Endothelial cell of umbilical vein (primary cell): Measurements from ENCODE around the gene ITPR2. TPM values are rescaled to one million over a fixed set of nuclear protein-coding genes. Genes with fewer than 3 reads are reported as not detected.

Source experiments
- BruUV-seq: library from RNA; stranded (reverse); fragments of 400-500 nt; replicated peaks from 2 replicates; lab custom pipeline; 2021; lab: Mats Ljungman, UMichigan
- CTCF ChIA-PET: fragments of 300-600, 350-600 bp; sonication (Branson Sonifier 250); formaldehyde crosslinking; loops from one replicate; lab custom pipeline; 2021; ENCODE audit warnings: antibody characterized with exemption, inconsistent platforms; lab: Charles Lee
- POLR2A ChIA-PET: fragments of 300-600, 350-600 bp; sonication (Branson Sonifier 250); formaldehyde crosslinking; loops from one replicate; lab custom pipeline; 2021; ENCODE audit warnings: antibody characterized with exemption, inconsistent platforms; lab: Charles Lee
- DNase-seq: peaks from one replicate; pipeline ENCODE4 v3.0.0-alpha.2; 2011; ENCODE audit warnings: low read depth, low spot score
- FAIRE-seq: peaks from 2 replicates; lab custom pipeline; 2011; peaks lifted over from hg19 to GRCh38; lab: Jason Lieb, UNC
- H2AFZ ChIP-seq: 2 replicates; pipeline ENCODE4 v1.6.0; 2012; ENCODE audit warnings: low read depth, low read length, control low read depth, inconsistent platforms
- H3K27ac ChIP-seq: 2 replicates; pipeline ENCODE4 v1.5.1; 2011; ENCODE audit warnings: low read depth, mild to moderate bottlenecking, control low read depth, low read length, moderate library complexity; ENCODE audit not compliant: insufficient read depth
- H3K27me3 ChIP-seq, 2 experiments: 2 replicates each; pipeline versions ENCODE4 v1.6.0 to v1.6.1; 2011; ENCODE audit warnings: low read length in 2 of 2, mixed read lengths in 1 of 2; ENCODE audit not compliant: control insufficient read depth in 2 of 2, insufficient read depth in 2 of 2
- H3K36me3 ChIP-seq, 2 experiments: 2 replicates in 1 of 2; 3 replicates in 1 of 2; pipeline ENCODE4 v1.5.1; 2011; ENCODE audit warnings: low read length in 2 of 2, mild to moderate bottlenecking in 1 of 2, moderate library complexity in 1 of 2; ENCODE audit not compliant: control insufficient read depth in 2 of 2, insufficient read depth in 2 of 2; ENCODE audit errors: extremely low read depth in 1 of 2
- H3K4me1 ChIP-seq: 3 replicates; pipeline ENCODE4 v1.5.1; 2011; ENCODE audit warnings: mild to moderate bottlenecking, low read length; ENCODE audit not compliant: control insufficient read depth, insufficient read depth; ENCODE audit errors: extremely low read depth
- H3K4me2 ChIP-seq: 2 replicates; pipeline ENCODE4 v1.6.1; 2011; ENCODE audit warnings: low read length, control low read depth, mixed read lengths; ENCODE audit not compliant: insufficient read depth
- H3K4me3 ChIP-seq, 3 experiments: fragments of 200-600 bp in 1 of 3; sonication (generic), shearing (Covaris generic) in 1 of 3; replicated peaks in 1 of 3; 2 replicates each; pipeline ENCODE4 v1.5.1; 2011 to 2016; ENCODE audit warnings: control low read depth in 3 of 3, low read length in 3 of 3, mild to moderate bottlenecking in 2 of 3, inconsistent platforms in 1 of 3, low read depth in 1 of 3, moderate library complexity in 1 of 3; ENCODE audit not compliant: insufficient read depth in 1 of 3
- H3K79me2 ChIP-seq: 2 replicates; pipeline ENCODE4 v1.6.0; 2012; ENCODE audit warnings: low read length, inconsistent platforms; ENCODE audit not compliant: control insufficient read depth, insufficient read depth
- H3K9ac ChIP-seq: replicated peaks from 2 replicates; pipeline ENCODE3; 2011; ENCODE audit warnings: low read length, control low read depth; ENCODE audit not compliant: insufficient read depth; ENCODE audit errors: extremely low read depth
- H3K9me1 ChIP-seq: replicated peaks from 3 replicates; pipeline ENCODE4 v1.6.0; 2011; ENCODE audit warnings: mild to moderate bottlenecking, low read length; ENCODE audit not compliant: control insufficient read depth, insufficient read depth; ENCODE audit errors: extremely low read depth
- H3K9me3 ChIP-seq: replicated peaks from 2 replicates; pipeline ENCODE4 v1.5.1; 2012; ENCODE audit warnings: low read length, inconsistent platforms; ENCODE audit not compliant: control insufficient read depth, insufficient read depth
- H4K20me1 ChIP-seq: replicated peaks from 2 replicates; pipeline ENCODE3; 2011; ENCODE audit warnings: mild to moderate bottlenecking, low read length; ENCODE audit not compliant: control insufficient read depth, insufficient read depth; ENCODE audit errors: extremely low read depth
- CTCF ChIP-seq, 2 donors: IDR thresholded peaks; 1 replicate in 1 of 2; 2 replicates in 1 of 2; pipeline ENCODE4 v1.5.1; 2011; ENCODE audit warnings: low read length in 2 of 2, mild to moderate bottlenecking in 2 of 2, moderate library complexity in 2 of 2, control low read depth in 1 of 2, inconsistent platforms in 1 of 2, low read depth in 1 of 2; ENCODE audit not compliant: insufficient read depth in 1 of 2; ENCODE audit errors: extremely low read depth in 1 of 2
- EZH2 ChIP-seq: IDR thresholded peaks from 2 replicates; pipeline ENCODE4 v1.6.1; 2012; ENCODE audit warnings: borderline replicate concordance, low read depth, mild to moderate bottlenecking, moderate library complexity, low read length, inconsistent platforms; ENCODE audit not compliant: severe bottlenecking
- FOS ChIP-seq: IDR thresholded peaks from 2 replicates; pipeline ENCODE4 v1.6.1; 2011; ENCODE audit warnings: mild to moderate bottlenecking, low read length, moderate library complexity, borderline replicate concordance; ENCODE audit not compliant: insufficient read depth
- GATA2 ChIP-seq: IDR thresholded peaks from 2 replicates; pipeline ENCODE4 v1.7.0; 2011; ENCODE audit warnings: low read depth, mild to moderate bottlenecking, moderate library complexity, mixed read lengths, low read length; ENCODE audit not compliant: insufficient read length, insufficient read depth
- JUN ChIP-seq: IDR thresholded peaks from 2 replicates; pipeline ENCODE4 v1.6.1; 2011; ENCODE audit warnings: borderline replicate concordance, low read depth; ENCODE audit not compliant: insufficient read length, insufficient read depth
- MAX ChIP-seq: IDR thresholded peaks from 2 replicates; pipeline ENCODE4 v1.6.1; 2011; ENCODE audit not compliant: insufficient read depth, insufficient read length
- MYC ChIP-seq: IDR thresholded peaks from one replicate; pipeline ENCODE4 v1.6.1; 2011; ENCODE audit warnings: mild to moderate bottlenecking, low read depth, low read length
- POLR2A ChIP-seq: IDR thresholded peaks from 2 replicates; pipeline ENCODE4 v1.6.1; 2012; ENCODE audit warnings: low read depth, mild to moderate bottlenecking, control low read depth, low read length
- POLR2AphosphoS5 ChIP-seq: IDR thresholded peaks from 2 replicates; pipeline ENCODE4 v1.6.1; 2012; ENCODE audit warnings: low read depth, mild to moderate bottlenecking, control low read depth, low read length, moderate library complexity; ENCODE audit not compliant: insufficient read depth
- dilution Hi-C: fragments of 300-500 bp; cut with MboI; formaldehyde crosslinking; loops from one replicate; pipeline ENCODE4 v1.15.0; 2019; ENCODE audit warnings: low sequenced_read_pairs; ENCODE audit not compliant: extremely low pct_ligation_motif_present
- intact Hi-C: fragments of 100-400 bp; cut with micrococcal nuclease; formaldehyde crosslinking; loops from one replicate; pipeline ENCODE4 v1.10.0; 2022
- polyA plus RNA-seq, 4 experiments: library from polyadenylated mRNA; depleted of rRNA in 3 of 4; stranded (reverse) in 3 of 4; unstranded in 1 of 4; fragments of >200 nt; gene quantifications; 2 replicates each; pipeline versions ENCODE4 v1.2.1 to v1.2.3, GENCODE V29; 2011 to 2012; ENCODE audit warnings: missing spikeins in 1 of 4
- total RNA-seq: library from RNA; stranded (reverse); gene quantifications from 2 replicates; pipeline ENCODE4 v1.2.3, GENCODE V29; 2021

The ITPR2 gene
- total and polyA plus RNA-seq, 2 donors (not counting 3 experiments of a cell fraction or from before 2014, with no cell fraction given) = 16.2 to 86.8 TPM

- Histone ChIP-seq H3K79me2 (no peaks in the 10 kb centered on the region), H4K20me1 (no peaks in the 10 kb centered on the region), H3K9me3 (no peaks in the 10 kb centered on the region), H3K4me3 (no peak overlapping the region), H3K36me3 (no peaks in the 10 kb centered on the region), H3K4me2 (no peak overlapping the region), H3K9ac (no peak overlapping the region), H3K4me1 (peaks cover 22% of the 10 kb centered on the region), H3K27ac (no peak overlapping the region), H2AFZ (no peak overlapping the region), H3K9me1 (no peaks in the 10 kb centered on the region), H3K27me3 (no peaks in the 10 kb centered on the region)
- CTCF ChIA-PET = interaction anchor here (0.8 to 1.4 kb wide), 3 partner anchors 38 to 146 kb away, joined by 3 to 12 read pairs (median 3); no protein-coding TSS in a partner anchor
- POLR2A ChIA-PET = no interaction called here
- dilution Hi-C loops = no loop called here
- intact Hi-C loops = loop anchor here (10.0 kb wide), 1 partner anchor 213 kb away; no protein-coding TSS in a partner anchor
- TF ChIP-seq FOS (no peak), JUN (no peak), MYC (no peak), CTCF (IDR thresholded peaks at IDR 0.05; ENCODE audit: extremely low read depth in 1 of 2, insufficient read depth in 1 of 2, low read depth in 1 of 2, low read length in 2 of 2) (no peak)
- no peak for FAIRE-seq
- DNase-seq = no peak
- no TSS peak for BruUV-seq
Measured at GRCh38 chr12:26847431-26847830, 14.4 kb upstream of the ITPR2 start.

- peak overlapping the region; percentile 2 for H3K4me2 ChIP-seq
- ChIA-PET POLR2A (interaction anchor here (0.7 to 1.0 kb wide), 2 partner anchors 13 to 43 kb away, joined by 3 read pairs; partner anchors contain the start of gene ITPR2), CTCF (interaction anchor here (0.7 to 3.4 kb wide), 20 partner anchors 8 to 727 kb away, joined by 3 to 47 read pairs (median 5); partner anchors contain the start of gene ITPR2)
- intact Hi-C loops (loop anchor here (10.0 kb wide), 1 partner anchor 212 kb away; no protein-coding TSS in a partner anchor), dilution Hi-C loops (no loop called here)
- FAIRE-seq (no peak), DNase-seq (no peak)
- H4K20me1 ChIP-seq = no peaks in the 10 kb centered on the region
- H3K27me3 ChIP-seq = no peaks in the 10 kb centered on the region
- no peak overlapping the region for H2AFZ ChIP-seq
- H3K4me1 ChIP-seq = peaks cover 22% of the 10 kb centered on the region
- TF ChIP-seq MYC = no peak
- no peak for TF ChIP-seq GATA2
- no peak for TF ChIP-seq EZH2
- no peak for TF ChIP-seq POLR2A
- TF ChIP-seq POLR2AphosphoS5 = no peak
- TF ChIP-seq JUN = no peak
- TF ChIP-seq CTCF (IDR thresholded peaks at IDR 0.05; ENCODE audit: extremely low read depth in 1 of 2, insufficient read depth in 1 of 2, low read depth in 1 of 2, low read length in 2 of 2) = no peak
- no peak for TF ChIP-seq FOS
- no peak for TF ChIP-seq MAX
- no peak overlapping the region for H3K27ac ChIP-seq
- no TSS peak for BruUV-seq
- H3K9me3 ChIP-seq = no peaks in the 10 kb centered on the region
- no peak overlapping the region for H3K9ac ChIP-seq
- H3K79me2 ChIP-seq = no peaks in the 10 kb centered on the region
- no peaks in the 10 kb centered on the region for H3K9me1 ChIP-seq
- H3K4me3 ChIP-seq = no peak overlapping the region
- no peaks in the 10 kb centered on the region for H3K36me3 ChIP-seq
Measured at GRCh38 chr12:26846416-26846815, 13.4 kb upstream of the ITPR2 start.
